Measurements from ENCODE around the gene REL.

Gene REL

DNA sequence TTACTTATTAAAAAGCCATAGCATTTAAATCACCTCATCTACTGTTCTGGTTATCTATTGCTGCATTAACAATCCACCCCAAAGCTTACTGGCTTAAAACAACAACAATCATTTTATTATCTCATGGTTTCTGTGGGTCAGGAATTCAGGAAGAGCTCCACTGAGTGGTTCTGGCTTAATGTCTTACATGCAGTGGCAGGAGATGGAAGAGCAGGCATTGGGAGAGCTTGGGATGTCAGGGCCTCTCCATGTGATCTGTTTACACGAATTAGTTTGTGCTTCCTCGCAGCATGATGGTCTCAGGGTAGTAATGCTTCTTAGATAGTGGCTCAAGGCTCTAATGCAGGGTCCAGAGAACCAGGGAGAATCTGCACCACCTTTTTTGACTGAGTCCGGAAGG is 14.4 kb upstream of the REL start:
- H3K9ac ChIP-seq (ENCODE audit: low read length in 2 of 2): no peak overlapping the region
- H3K27me3 ChIP-seq (ENCODE audit: control insufficient read depth in 1 of 2, insufficient read depth in 2 of 2, low read length in 2 of 2): no peaks in the 10 kb centered on the region
- no peaks in the 10 kb centered on the region for H3K9me3 ChIP-seq (ENCODE audit: control insufficient read depth in 2 of 2, low read length in 2 of 2)
- H3K36me3 ChIP-seq (ENCODE audit: control insufficient read depth in 2 of 2, insufficient read depth in 2 of 2, low read length in 2 of 2): no peaks in the 10 kb centered on the region
- no peak overlapping the region for H3K4me3 ChIP-seq (ENCODE audit: low read length in 2 of 2)
- no peaks in the 10 kb centered on the region for H3K4me1 ChIP-seq (ENCODE audit: control insufficient read depth, insufficient read depth, low read length)
- H3K27ac ChIP-seq (ENCODE audit: low read length): no peak overlapping the region

GRCh38 chr2:60867848-60868247 is 13.5 kb upstream of the REL start:
- Histone ChIP-seq H3K36me3 (ENCODE audit: control insufficient read depth in 2 of 2, insufficient read depth in 2 of 2, low read length in 2 of 2) (no peaks in the 10 kb centered on the region), H3K4me3 (ENCODE audit: low read length in 2 of 2) (no peak overlapping the region), H3K27me3 (ENCODE audit: control insufficient read depth in 1 of 2, insufficient read depth in 2 of 2, low read length in 2 of 2) (no peaks in the 10 kb centered on the region), H3K9me3 (ENCODE audit: control insufficient read depth in 2 of 2, low read length in 2 of 2) (no peaks in the 10 kb centered on the region), H3K27ac (ENCODE audit: low read length) (no peak overlapping the region), H3K4me1 (ENCODE audit: control insufficient read depth, insufficient read depth, low read length) (no peaks in the 10 kb centered on the region), H3K9ac (ENCODE audit: low read length in 2 of 2) (no peak overlapping the region)

DNA sequence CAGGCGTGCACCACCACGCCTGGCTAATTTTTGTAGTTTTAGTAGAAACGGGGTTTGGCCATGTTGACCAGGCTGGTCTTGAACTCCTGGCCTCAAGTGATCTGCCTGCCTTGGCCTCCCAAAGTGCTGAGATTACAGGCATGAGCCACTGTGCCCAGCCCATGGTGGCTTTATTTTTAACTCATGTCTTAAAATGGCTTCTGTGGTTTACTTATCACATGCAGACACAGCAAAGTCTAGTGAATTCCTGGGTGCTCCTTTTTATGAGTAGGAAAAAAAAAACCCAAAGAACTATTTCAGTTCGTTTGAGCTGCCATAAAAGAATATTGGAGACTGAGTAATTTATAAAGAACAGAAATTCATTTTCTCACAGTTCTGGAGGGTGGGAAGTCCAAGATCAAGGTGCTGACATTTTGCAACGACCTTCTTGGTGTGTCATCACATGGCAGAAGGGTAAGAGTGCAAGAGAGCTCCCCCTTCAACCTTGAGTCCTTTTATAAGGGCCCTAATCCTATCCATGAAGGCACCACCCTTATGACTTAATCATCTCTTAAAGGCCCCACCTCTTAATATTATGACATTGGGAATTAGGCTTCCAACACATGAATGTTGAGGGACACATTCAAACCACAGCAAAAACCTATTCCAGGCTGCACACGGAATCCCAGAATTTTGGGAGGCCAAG is 12.6 kb upstream of the REL start:
- Histone ChIP-seq H3K9ac (ENCODE audit: low read length in 2 of 2) (no peak overlapping the region), H3K9me3 (ENCODE audit: control insufficient read depth in 2 of 2, low read length in 2 of 2) (no peaks in the 10 kb centered on the region), H3K4me3 (ENCODE audit: low read length in 2 of 2) (no peak overlapping the region), H3K27me3 (ENCODE audit: control insufficient read depth in 1 of 2, insufficient read depth in 2 of 2, low read length in 2 of 2) (no peaks in the 10 kb centered on the region), H3K4me1 (ENCODE audit: control insufficient read depth, insufficient read depth, low read length) (no peaks in the 10 kb centered on the region), H3K27ac (ENCODE audit: low read length) (no peak overlapping the region), H3K36me3 (ENCODE audit: control insufficient read depth in 2 of 2, insufficient read depth in 2 of 2, low read length in 2 of 2) (no peaks in the 10 kb centered on the region)

DNA sequence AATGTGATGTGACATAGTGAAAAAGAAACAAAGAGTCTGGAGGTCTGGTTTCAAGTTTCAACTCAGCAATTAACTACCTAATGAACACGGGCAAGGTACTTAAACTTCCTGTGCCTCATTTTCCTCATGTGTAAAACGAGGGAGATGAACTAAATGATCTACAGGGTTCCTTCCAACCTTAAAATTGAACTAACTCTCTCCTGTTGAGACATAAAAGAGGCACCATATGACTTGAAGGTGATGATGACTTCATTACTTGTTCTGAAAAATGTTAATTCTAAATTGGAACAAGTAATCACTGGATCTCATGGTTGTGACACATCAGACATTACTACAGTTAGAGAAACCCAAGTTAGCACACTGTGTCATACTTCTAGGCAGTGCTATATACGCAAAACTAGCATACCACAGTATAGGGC is 8.9 kb upstream of the REL start:
- Histone ChIP-seq H3K9ac (ENCODE audit: low read length in 2 of 2) (no peak overlapping the region), H3K27ac (ENCODE audit: low read length) (no peak overlapping the region), H3K4me3 (ENCODE audit: low read length in 2 of 2) (no peak overlapping the region), H3K9me3 (ENCODE audit: control insufficient read depth in 2 of 2, low read length in 2 of 2) (no peaks in the 10 kb centered on the region), H3K27me3 (ENCODE audit: control insufficient read depth in 1 of 2, insufficient read depth in 2 of 2, low read length in 2 of 2) (no peaks in the 10 kb centered on the region), H3K4me1 (ENCODE audit: control insufficient read depth, insufficient read depth, low read length) (no peaks in the 10 kb centered on the region), H3K36me3 (ENCODE audit: control insufficient read depth in 2 of 2, insufficient read depth in 2 of 2, low read length in 2 of 2) (no peaks in the 10 kb centered on the region)

GRCh38 chr2:60873381-60873780 is 8.0 kb upstream of the REL start:
- no peaks in the 10 kb centered on the region for H3K4me1 ChIP-seq (ENCODE audit: control insufficient read depth, insufficient read depth, low read length)
- no peak overlapping the region for H3K27ac ChIP-seq (ENCODE audit: low read length)
- no peak overlapping the region for H3K4me3 ChIP-seq (ENCODE audit: low read length in 2 of 2)
- no peak overlapping the region for H3K9ac ChIP-seq (ENCODE audit: low read length in 2 of 2)
- H3K36me3 ChIP-seq (ENCODE audit: control insufficient read depth in 2 of 2, insufficient read depth in 2 of 2, low read length in 2 of 2): no peaks in the 10 kb centered on the region
- no peaks in the 10 kb centered on the region for H3K27me3 ChIP-seq (ENCODE audit: control insufficient read depth in 1 of 2, insufficient read depth in 2 of 2, low read length in 2 of 2)
- H3K9me3 ChIP-seq (ENCODE audit: control insufficient read depth in 2 of 2, low read length in 2 of 2): no peaks in the 10 kb centered on the region

GRCh38 chr2:60875520-60875919 is 5.9 kb upstream of the REL start:
- H3K36me3 ChIP-seq (ENCODE audit: control insufficient read depth in 2 of 2, insufficient read depth in 2 of 2, low read length in 2 of 2): no peaks in the 10 kb centered on the region
- no peak overlapping the region for H3K9ac ChIP-seq (ENCODE audit: low read length in 2 of 2)
- no peak overlapping the region for H3K27ac ChIP-seq (ENCODE audit: low read length)
- H3K4me1 ChIP-seq (ENCODE audit: control insufficient read depth, insufficient read depth, low read length): no peaks in the 10 kb centered on the region
- no peaks in the 10 kb centered on the region for H3K9me3 ChIP-seq (ENCODE audit: control insufficient read depth in 2 of 2, low read length in 2 of 2)
- H3K4me3 ChIP-seq (ENCODE audit: low read length in 2 of 2): no peak overlapping the region
- H3K27me3 ChIP-seq (ENCODE audit: control insufficient read depth in 1 of 2, insufficient read depth in 2 of 2, low read length in 2 of 2): no peaks in the 10 kb centered on the region

- H3K4me3 ChIP-seq (ENCODE audit: low read length in 2 of 2): peak overlapping the region; percentile 88 to 92
- no peaks in the 10 kb centered on the region for H3K36me3 ChIP-seq (ENCODE audit: control insufficient read depth in 2 of 2, insufficient read depth in 2 of 2, low read length in 2 of 2)
- no peaks in the 10 kb centered on the region for H3K4me1 ChIP-seq (ENCODE audit: control insufficient read depth, insufficient read depth, low read length)
- H3K27me3 ChIP-seq (ENCODE audit: control insufficient read depth in 1 of 2, insufficient read depth in 2 of 2, low read length in 2 of 2): no peaks in the 10 kb centered on the region
- H3K9me3 ChIP-seq (ENCODE audit: control insufficient read depth in 2 of 2, low read length in 2 of 2): no peaks in the 10 kb centered on the region
- H3K9ac ChIP-seq (ENCODE audit: low read length in 2 of 2): peak overlapping the region; percentile 89 to 94
- peak overlapping the region; percentile 83 for H3K27ac ChIP-seq (ENCODE audit: low read length)
Observed at GRCh38 chr2:60880643-60881046, 729 bp upstream of the REL start.

- peak overlapping the region; percentile 30 to 71 for H3K9ac ChIP-seq (ENCODE audit: low read length in 2 of 2)
- H3K27me3 ChIP-seq (ENCODE audit: control insufficient read depth in 1 of 2, insufficient read depth in 2 of 2, low read length in 2 of 2): no peaks in the 10 kb centered on the region
- peak overlapping the region; percentile 88 to 91 for H3K4me3 ChIP-seq (ENCODE audit: low read length in 2 of 2)
- H3K9me3 ChIP-seq (ENCODE audit: control insufficient read depth in 2 of 2, low read length in 2 of 2): no peaks in the 10 kb centered on the region
- no peaks in the 10 kb centered on the region for H3K4me1 ChIP-seq (ENCODE audit: control insufficient read depth, insufficient read depth, low read length)
- H3K36me3 ChIP-seq (ENCODE audit: control insufficient read depth in 2 of 2, insufficient read depth in 2 of 2, low read length in 2 of 2): no peaks in the 10 kb centered on the region
- H3K27ac ChIP-seq (ENCODE audit: low read length): no peak overlapping the region
Observed at GRCh38 chr2:60882971-60883753, 1.8 kb downstream of the REL start.

- no peaks in the 10 kb centered on the region for H3K4me1 ChIP-seq (ENCODE audit: control insufficient read depth, insufficient read depth, low read length)
- no peak overlapping the region for H3K27ac ChIP-seq (ENCODE audit: low read length)
- no peaks in the 10 kb centered on the region for H3K36me3 ChIP-seq (ENCODE audit: control insufficient read depth in 2 of 2, insufficient read depth in 2 of 2, low read length in 2 of 2)
- no peaks in the 10 kb centered on the region for H3K27me3 ChIP-seq (ENCODE audit: control insufficient read depth in 1 of 2, insufficient read depth in 2 of 2, low read length in 2 of 2)
- no peaks in the 10 kb centered on the region for H3K9me3 ChIP-seq (ENCODE audit: control insufficient read depth in 2 of 2, low read length in 2 of 2)
- H3K4me3 ChIP-seq (ENCODE audit: low read length in 2 of 2): no peak overlapping the region
- no peak overlapping the region for H3K9ac ChIP-seq (ENCODE audit: low read length in 2 of 2)
Observed at GRCh38 chr2:60883896-60884295, 2.5 kb downstream of the REL start.

- no peaks in the 10 kb centered on the region for H3K27me3 ChIP-seq (ENCODE audit: control insufficient read depth in 1 of 2, insufficient read depth in 2 of 2, low read length in 2 of 2)
- no peaks in the 10 kb centered on the region for H3K9me3 ChIP-seq (ENCODE audit: control insufficient read depth in 2 of 2, low read length in 2 of 2)
- no peak overlapping the region for H3K4me3 ChIP-seq (ENCODE audit: low read length in 2 of 2)
- no peaks in the 10 kb centered on the region for H3K36me3 ChIP-seq (ENCODE audit: control insufficient read depth in 2 of 2, insufficient read depth in 2 of 2, low read length in 2 of 2)
- no peak overlapping the region for H3K27ac ChIP-seq (ENCODE audit: low read length)
- no peaks in the 10 kb centered on the region for H3K4me1 ChIP-seq (ENCODE audit: control insufficient read depth, insufficient read depth, low read length)
- H3K9ac ChIP-seq (ENCODE audit: low read length in 2 of 2): no peak overlapping the region
Observed at GRCh38 chr2:60884800-60885199, 3.4 kb downstream of the REL start.

DNA sequence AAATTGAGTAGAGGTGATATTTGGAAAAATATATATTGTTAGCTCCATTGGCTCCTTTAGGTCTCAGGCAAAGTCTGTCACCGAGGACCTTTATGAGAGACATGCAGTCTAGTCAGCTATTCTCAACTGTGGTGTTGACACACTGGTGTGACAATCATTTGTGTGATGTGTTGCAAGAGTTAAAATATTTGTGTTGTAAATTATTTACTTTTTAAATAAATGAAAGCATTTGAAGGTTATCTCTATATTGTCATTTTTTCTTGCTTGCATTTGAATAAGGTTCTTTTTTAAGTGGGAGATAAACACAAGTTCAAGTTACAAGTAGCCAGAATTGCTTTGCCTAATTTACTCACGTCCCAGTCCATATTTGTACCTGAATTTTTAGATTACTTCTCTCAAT is 4.3 kb downstream of the REL start:
- Histone ChIP-seq H3K27ac (ENCODE audit: low read length) (no peak overlapping the region), H3K4me3 (ENCODE audit: low read length in 2 of 2) (no peak overlapping the region), H3K36me3 (ENCODE audit: control insufficient read depth in 2 of 2, insufficient read depth in 2 of 2, low read length in 2 of 2) (no peaks in the 10 kb centered on the region)

More for the DNA sequence above, 4.3 kb downstream of the REL start:
- Histone ChIP-seq H3K9me3 (ENCODE audit: control insufficient read depth in 2 of 2, low read length in 2 of 2) (no peaks in the 10 kb centered on the region), H3K9ac (ENCODE audit: low read length in 2 of 2) (no peak overlapping the region), H3K27me3 (ENCODE audit: control insufficient read depth in 1 of 2, insufficient read depth in 2 of 2, low read length in 2 of 2) (no peaks in the 10 kb centered on the region), H3K4me1 (ENCODE audit: control insufficient read depth, insufficient read depth, low read length) (no peaks in the 10 kb centered on the region)
